Stimulated activated CD4-positive, alpha-beta T cell treated with anti-CD3 and anti-CD28 coated beads, TNF-alpha, amount 100 ng/mL, for 1 hour (primary cell): Measurements from ENCODE around the gene LNX2.
A peak's percentile ranks its signal among the peaks of the same experiment; 100 is the strongest.

ENCODE experiments used
- DNase-seq, 3 donors: peaks; one replicate each; pipeline ENCODE4 v3.0.0-alpha.2; 2020; ENCODE audit warnings: low read depth in 3 of 3, low spot score in 1 of 3

The LNX2 gene

GRCh38 chr13:27569405-27569804, 50.9 kb downstream of the LNX2 start:
- DNase-seq, result no peak

GRCh38 chr13:27565818-27566217, 54.5 kb downstream of the LNX2 start:
- DNase-seq, result no peak

GRCh38 chr13:27562457-27562856, 57.9 kb downstream of the LNX2 start:
- DNase-seq, result no peak

GRCh38 chr13:27559719-27560118, 60.6 kb downstream of the LNX2 start:
- DNase-seq, result no peak

GRCh38 chr13:27556109-27556508, 64.2 kb downstream of the LNX2 start:
- no peak for DNase-seq

- DNase-seq, result no peak
Observed at GRCh38 chr13:27551562-27551961, 68.8 kb downstream of the LNX2 start.

GRCh38 chr13:27549406-27549981, 70.8 kb downstream of the LNX2 start:
- no peak for DNase-seq

- no peak for DNase-seq
Observed at GRCh38 chr13:27542220-27542619, 78.1 kb downstream of the LNX2 start.

GRCh38 chr13:27541386-27541785, 78.9 kb downstream of the LNX2 start:
- DNase-seq, result no peak

GRCh38 chr13:27536361-27537101, 83.8 kb downstream of the LNX2 start:
- DNase-seq, result no peak

GRCh38 chr13:27535546-27535945, 84.8 kb downstream of the LNX2 start:
- DNase-seq, result no peak

GRCh38 chr13:27534981-27535380, 85.3 kb downstream of the LNX2 start:
- DNase-seq, result no peak

- DNase-seq, result no peak
Observed at GRCh38 chr13:27534108-27534980, 86.0 kb downstream of the LNX2 start.

GRCh38 chr13:27533155-27533643, 87.1 kb downstream of the LNX2 start:
- peak in 1 of 3 donors; percentile 16 for DNase-seq

- DNase-seq, result no peak
Observed at GRCh38 chr13:27528908-27529307, 91.4 kb downstream of the LNX2 start.

GRCh38 chr13:27526516-27526915, 93.8 kb downstream of the LNX2 start:
- no peak for DNase-seq

GRCh38 chr13:27524981-27525975, 95.1 kb downstream of the LNX2 start:
- DNase-seq, result no peak

GRCh38 chr13:27523346-27524073, 96.8 kb downstream of the LNX2 start:
- no peak for DNase-seq

GRCh38 chr13:27522847-27523246, 97.5 kb downstream of the LNX2 start:
- DNase-seq, result no peak

GRCh38 chr13:27516103-27516502, 104.2 kb downstream of the LNX2 start:
- no peak for DNase-seq
